IPS-NIHi7 (cell line): ENCODE results near the gene LRRTM4.
"Not testable (repeated sequence)": the region's sequence is repeated elsewhere in the genome, so short reads cannot be mapped to it uniquely, and the experiment has no call there.

Experiments used
- DNase-seq: peaks from one replicate; pipeline ENCODE4 v3.0.0; 2012; ENCODE audit warnings: mixed read lengths; ENCODE audit errors: extremely low spot score

LRRTM4 gene

DNA sequence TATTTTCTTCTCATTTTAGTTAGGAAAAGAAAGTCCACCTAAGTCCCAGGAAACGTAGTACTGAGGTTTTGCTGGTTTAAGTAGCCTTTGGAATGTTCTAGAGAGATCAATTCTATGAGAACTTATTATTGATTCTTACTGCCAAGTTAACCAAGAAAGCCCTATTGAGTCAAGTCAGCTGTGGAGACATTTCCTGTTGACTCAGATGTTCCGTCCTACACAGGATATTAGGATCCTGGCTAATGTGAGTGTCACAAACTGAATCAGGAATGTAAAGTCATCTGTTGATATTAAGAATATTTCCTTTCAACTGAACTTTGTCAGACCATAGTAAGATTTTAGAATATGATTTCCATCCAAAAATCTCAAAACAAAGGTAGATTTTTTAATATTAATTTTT lies 654.3 kb downstream of the LRRTM4 start:
- DNase-seq = no peak

GRCh38 chr2:76866464-76866863 lies 655.7 kb downstream of the LRRTM4 start:
- DNase-seq = no peak

- DNase-seq = no peak
These were observed 659.3 kb downstream of the LRRTM4 start for GRCh38 chr2:76862901-76863300.

DNA sequence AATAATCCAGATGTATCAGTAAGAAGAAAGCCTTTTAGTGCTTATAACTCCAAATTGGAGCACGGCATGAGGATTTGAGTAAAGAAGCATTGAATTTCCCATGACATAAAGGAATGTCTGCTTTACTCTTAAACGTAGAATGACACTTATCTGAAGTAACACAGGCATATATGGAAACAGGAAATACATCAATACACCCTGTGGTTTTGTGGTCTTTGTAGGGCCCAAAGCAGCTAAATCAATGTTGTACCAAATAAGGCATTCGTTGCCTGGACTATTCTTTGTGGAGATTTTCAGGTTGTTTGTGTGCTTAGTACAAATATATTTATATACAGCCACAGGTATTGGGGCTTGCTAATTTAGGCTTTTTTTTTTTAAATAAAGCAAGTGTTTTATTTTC lies 660.5 kb downstream of the LRRTM4 start:
- no peak for DNase-seq

DNA sequence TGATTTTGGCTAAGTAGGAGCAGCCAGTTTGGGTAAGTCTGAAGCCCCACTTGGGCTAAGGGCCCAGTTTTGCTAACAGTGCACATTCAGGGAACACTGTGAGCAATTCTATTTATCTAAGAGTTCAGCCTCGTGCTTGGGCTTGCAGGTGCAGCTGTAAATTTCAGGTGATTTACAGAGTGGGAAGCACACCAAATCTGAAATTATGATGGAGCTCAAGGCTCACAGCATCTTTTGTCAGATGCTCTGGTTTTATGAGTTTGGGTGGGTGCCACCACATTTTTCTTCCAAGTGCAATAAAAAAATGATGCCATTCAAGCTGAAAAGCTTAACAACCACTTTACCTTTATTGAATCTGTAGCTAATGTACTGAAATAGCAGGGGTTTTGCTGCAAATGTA lies 671.2 kb downstream of the LRRTM4 start:
- DNase-seq = no peak

DNA sequence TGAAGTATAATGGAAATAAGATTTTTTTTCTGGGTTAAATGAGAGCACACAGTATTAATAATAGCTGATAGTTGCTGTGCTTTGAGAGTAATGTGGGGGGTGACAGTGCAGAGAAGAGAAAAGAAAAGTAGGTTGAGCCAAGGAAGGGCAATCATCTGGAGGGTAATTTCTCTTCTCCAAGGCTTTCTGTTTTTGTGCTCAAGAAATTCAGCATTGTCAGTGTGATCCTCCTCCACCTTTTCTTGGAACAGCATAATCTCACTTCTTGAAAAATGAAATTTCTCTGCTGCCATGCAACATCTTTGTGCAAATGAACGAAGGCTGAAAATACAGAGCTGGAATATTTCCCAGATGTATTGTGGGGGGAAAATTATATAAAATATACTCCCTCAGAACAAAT lies 673.1 kb downstream of the LRRTM4 start:
- no peak for DNase-seq

- no peak for DNase-seq
These were observed 682.4 kb downstream of the LRRTM4 start for GRCh38 chr2:76839826-76840225.

DNA sequence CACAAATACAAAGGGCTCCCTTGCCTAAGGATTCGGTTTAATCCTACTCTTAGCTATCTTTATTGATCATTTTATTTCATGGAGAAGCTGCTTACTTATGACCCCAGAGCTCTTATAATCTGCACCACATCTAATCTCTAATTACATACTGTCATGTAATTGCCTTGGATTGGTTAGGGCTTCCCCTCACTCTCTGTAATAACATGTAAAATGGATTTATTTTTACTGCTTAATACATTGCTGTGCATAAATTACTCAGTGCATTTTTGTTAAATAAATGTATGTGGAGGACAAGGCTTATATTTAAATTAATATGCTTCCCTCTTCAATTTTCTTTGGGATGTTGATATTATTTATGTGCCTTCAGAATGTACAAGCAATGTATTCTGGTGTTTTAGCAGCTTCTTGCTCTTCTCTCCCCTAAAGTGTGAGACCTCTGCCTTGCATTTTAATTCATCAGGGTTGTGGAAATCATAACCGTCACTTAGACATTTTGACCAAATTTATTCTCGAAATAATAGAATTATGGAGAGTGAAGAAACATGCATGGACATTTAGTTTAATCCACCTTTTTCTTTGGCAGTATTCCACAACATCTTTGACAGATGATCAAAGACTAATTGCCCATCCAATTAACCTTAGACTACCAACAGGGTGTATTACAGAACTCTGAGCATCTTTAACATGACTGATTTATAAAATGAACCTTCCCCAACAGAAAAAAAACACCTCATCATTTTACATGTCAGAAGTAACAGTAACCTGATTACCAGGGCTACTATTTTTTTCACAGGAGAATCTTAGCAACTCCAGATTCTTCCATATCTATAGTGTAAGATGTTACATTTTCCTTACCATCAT lies 692.6 kb downstream of the LRRTM4 start:
- DNase-seq = no peak

DNA sequence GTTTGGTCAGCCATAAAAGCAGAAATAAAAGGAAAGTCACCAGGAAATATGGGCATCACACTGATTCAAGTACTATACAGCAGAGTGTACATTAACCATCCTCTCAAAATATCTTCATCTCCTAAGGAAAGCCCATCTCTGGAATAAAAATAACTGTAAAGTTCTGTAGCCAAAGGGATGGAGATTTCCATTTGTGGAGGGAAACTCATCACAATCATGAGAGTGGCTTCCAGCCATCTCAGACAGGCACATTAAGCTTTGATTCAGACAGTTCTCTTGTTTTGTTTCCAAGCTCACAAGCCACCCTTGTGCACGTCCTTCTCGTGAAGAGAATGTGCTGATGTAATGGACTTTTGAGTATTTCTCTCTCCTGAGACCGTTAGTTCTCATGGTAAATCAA lies 695.5 kb downstream of the LRRTM4 start:
- DNase-seq = no peak

- no peak for DNase-seq
These were observed 696.8 kb downstream of the LRRTM4 start for GRCh38 chr2:76825140-76825970.

DNA sequence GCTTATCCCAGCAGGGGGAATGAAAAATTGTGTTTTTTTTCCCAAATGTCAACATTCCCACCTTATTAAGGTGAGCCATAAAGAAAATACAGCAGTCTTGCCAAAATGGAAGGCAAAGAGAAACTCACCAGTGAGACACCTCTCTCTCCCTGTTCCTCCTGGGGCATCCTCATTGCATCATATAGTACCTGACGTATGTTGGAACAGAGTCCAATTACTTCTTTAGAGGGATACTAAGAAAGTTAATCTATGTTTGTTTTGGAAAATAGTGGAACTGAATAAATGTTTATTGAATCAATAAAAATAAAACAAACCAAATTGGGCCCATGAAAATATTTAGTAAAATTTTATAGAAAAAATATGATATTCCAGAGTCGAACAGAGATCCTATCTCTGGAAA lies 700.4 kb downstream of the LRRTM4 start:
- DNase-seq = no peak

DNA sequence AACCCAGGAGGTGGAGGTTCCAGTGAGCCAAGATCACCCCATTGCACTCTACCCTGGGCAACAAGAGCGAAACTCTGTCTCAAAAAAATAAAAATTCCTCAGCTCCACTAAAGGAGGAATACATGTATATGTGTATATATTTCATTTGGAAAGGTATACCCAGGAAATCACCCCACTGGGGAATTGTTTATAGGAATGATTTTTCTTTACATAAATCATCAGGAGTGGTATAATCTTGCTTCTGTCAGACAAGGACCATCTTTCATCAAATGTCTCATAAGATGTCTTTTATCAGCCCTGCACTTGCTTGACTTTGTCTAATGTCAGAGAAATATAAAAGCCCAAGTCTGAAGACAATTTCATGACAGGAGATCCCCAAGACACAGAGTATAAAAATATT lies 709.1 kb downstream of the LRRTM4 start:
- DNase-seq = no peak

DNA sequence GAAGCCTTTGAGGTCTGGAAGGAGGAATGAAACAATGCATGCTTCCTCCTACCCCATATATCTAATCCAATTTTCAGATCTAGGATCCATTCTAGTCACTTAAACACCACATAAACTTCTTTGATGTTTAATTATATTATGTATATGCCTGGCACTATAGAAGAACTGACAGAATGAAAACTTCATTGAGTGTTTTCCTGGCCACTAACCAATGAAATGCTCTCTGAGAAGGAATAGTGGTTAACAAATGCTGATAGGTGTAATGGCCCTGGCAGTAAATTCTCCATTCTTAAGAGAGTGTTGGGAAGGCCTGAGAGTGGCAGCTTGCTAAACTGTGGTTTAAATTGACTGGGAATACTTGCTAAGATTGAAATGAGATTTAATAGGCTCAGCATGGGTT lies 710.0 kb downstream of the LRRTM4 start:
- DNase-seq = no peak

GRCh38 chr2:76809136-76809535 lies 713.0 kb downstream of the LRRTM4 start:
- no peak for DNase-seq

DNA sequence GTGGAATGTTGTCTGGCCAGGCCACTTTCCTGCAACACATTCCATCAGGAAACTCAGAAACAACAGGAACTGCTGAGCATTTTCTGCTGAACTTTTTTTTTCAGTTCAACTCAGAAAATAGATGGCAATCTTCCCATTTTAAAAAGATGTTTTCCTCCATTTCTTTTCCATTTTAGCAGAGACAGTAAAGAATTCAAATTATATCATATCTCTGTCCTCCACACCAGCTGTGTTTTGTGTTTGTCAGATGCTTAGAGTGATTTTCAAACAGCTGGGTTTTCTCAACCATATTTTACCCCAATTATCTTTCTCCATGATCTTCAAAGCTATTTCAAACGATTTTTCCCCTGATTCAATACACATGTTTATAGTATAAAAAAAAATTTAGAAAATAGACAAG lies 713.4 kb downstream of the LRRTM4 start:
- no peak for DNase-seq

DNA sequence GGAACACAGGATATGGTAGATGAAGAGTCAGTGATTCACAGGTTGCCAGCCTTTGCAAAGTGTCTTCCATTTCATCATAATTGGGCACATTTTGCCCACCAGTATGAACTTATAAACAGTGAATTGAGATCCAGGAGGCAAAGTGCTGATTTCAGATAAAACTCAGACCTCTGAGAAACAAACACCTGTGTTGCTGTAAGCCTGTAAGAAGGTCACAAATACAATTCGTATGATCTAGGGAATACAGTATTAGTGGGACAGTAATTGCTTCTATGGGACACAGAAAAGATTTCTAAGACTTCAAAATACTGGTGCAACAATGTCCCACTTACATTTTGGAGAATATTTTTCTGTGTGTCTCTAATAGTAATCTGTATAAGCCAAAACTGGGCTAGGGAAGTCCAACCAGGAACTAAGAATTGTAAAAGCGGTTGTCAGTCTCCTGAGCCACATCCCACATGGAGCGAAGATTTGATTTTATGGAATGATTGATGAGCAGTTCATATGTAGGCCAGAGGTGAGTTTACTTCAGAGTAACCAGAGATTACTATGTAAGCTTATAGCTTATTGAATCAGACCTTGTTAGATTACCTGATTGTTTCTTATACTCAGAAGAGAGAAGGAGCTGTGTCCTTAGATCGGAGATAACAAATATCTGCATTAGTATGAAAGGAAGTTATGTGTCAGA lies 728.4 kb downstream of the LRRTM4 start:
- DNase-seq = no peak

- DNase-seq = not testable (repeated sequence)
These were observed 740.9 kb downstream of the LRRTM4 start for GRCh38 chr2:76781313-76781712.

DNA sequence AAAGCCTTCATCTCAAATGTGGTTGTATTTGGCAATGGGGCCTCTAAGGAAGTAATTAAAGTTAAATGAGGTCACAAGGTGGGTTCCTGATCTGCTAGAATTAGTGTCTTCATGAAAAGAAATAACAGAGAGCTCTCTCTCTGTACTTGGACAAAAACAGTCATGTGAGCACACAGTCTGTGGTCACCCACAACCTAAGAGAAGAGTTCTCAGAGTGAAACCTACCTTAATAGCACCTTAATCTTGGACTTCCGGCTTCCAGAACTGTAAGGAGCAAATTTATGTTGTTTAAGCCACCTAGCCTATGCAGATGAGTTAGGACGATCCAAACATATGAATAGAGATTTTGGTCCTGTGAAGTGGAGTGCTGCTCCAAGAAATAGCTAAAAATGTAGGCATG lies 758.9 kb downstream of the LRRTM4 start:
- no peak for DNase-seq

DNA sequence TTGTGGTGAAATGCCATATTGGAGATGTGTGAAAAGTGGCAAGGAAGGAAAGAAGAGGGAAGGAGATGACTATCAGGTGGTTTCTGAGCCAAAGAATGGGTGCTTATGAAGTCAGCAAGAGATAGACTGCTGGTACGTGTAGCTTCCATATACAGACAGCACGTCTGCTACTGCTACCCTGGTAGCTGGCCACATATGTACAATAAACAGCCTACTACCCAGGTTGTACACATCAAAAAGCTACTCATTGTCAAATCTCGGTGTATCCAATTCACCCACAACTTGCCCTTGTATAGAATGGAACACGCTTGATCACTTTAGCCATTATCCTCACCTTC lies 761.8 kb downstream of the LRRTM4 start:
- DNase-seq = no peak

DNA sequence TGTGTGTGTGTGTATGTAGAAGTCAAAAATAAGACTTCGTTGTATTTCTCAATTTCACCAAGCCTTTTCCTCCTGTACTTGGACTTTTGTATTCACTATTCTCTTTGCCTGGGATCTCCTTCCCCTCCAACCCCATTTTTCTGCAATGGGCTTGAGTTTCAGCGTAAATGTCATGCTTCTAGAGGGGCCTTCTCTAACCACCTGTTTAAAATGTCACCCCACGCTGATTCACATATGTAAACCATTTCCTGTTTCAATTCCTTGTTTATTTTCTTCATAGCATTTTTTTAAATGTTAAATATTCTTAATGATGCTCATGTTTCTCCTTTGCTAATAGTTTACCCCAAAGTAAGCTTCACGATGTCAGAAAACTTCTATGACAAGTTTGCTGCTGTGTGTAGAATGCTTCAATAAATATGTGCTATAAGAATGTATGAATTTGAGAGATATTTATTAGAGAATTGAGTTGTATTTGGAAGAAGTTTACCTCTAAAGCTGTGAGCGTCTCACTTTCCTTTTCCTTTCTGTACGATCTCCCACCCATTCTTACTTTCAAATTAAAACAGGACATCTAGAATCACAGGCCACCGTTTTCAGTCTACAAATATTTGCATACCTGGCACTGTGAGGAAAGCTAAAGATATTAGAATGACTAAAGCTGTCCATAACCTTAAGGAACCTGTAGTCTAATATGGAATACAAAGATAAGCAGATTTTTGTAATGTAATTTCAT lies 762.4 kb downstream of the LRRTM4 start:
- DNase-seq = no peak

GRCh38 chr2:76752506-76752905 lies 769.7 kb downstream of the LRRTM4 start:
- DNase-seq = no peak

- no peak for DNase-seq
These were observed 772.3 kb downstream of the LRRTM4 start for GRCh38 chr2:76749858-76750257.
